ENCODE results near the gene POLL. TPM values are rescaled to one million over a fixed set of nuclear protein-coding genes. Genes with fewer than 3 reads are reported as not detected.
A peak's percentile ranks its signal among the peaks of the same experiment; 100 is the strongest.

POLL gene
- polyA plus RNA-seq, 1 donor (not counting 4 experiments of a cell fraction or from before 2014, with no cell fraction given): 11.9 TPM

GRCh38 chr10:101558204-101558603, 29.9 kb downstream of the POLL start:
- H3K9me1 ChIP-seq (ENCODE audit: control insufficient read depth, extremely low read depth, insufficient read depth, low read length): no peaks in the 10 kb centered on the region
- no peak overlapping the region for H3K9ac ChIP-seq (ENCODE audit: control insufficient read depth, extremely low read depth, insufficient read depth, low read length)
- TF ChIP-seq EZH2 (IDR thresholded peaks at IDR 0.05; ENCODE audit: low read length) (no peak), CTCF (optimal IDR thresholded peaks at IDR 0.05 in 1 of 3, IDR thresholded peaks at IDR 0.05 in 1 of 3, conservative IDR thresholded peaks at IDR 0.05 in 1 of 3; ENCODE audit: extremely low read depth in 1 of 3, insufficient read depth in 2 of 3, low read length in 3 of 3) (no peak)
- no peaks in the 10 kb centered on the region for H3K79me2 ChIP-seq (ENCODE audit: control insufficient read depth, insufficient read depth, low read length)
- H3K4me2 ChIP-seq (ENCODE audit: control insufficient read depth, extremely low read depth, insufficient read depth, low read depth, low read length): peak overlapping the region; percentile 64
- H3K4me3 ChIP-seq (ENCODE audit: control insufficient read depth in 2 of 3, extremely low read depth in 1 of 3, insufficient read depth in 2 of 3, low read depth in 1 of 3, low read length in 3 of 3): no peak overlapping the region
- peaks cover 0 to 2% of the 10 kb centered on the region in 2 experiments for H3K36me3 ChIP-seq (ENCODE audit: control insufficient read depth in 2 of 2, extremely low read depth in 1 of 2, insufficient read depth in 2 of 2, low read length in 2 of 2)
- H3K27ac ChIP-seq (ENCODE audit: control insufficient read depth, insufficient read depth, low read length): peak overlapping the region; percentile 37
- peak overlapping the region; percentile 73 for H2AFZ ChIP-seq (ENCODE audit: control insufficient read depth, low read length)
- H3K27me3 ChIP-seq (ENCODE audit: control insufficient read depth, extremely low read depth, insufficient read depth, low read length): no peaks in the 10 kb centered on the region
- dilution Hi-C loops (cut with MboI; ENCODE audit: extremely low pct_ligation_motif_present, low sequenced_read_pairs): no loop called here
- peaks cover 14% of the 10 kb centered on the region for H3K4me1 ChIP-seq (ENCODE audit: control insufficient read depth, extremely low read depth, insufficient read depth, low read length)
- H3K9me3 ChIP-seq (ENCODE audit: control insufficient read depth, low read depth, low read length): no peaks in the 10 kb centered on the region
- peak; percentile 99 for FAIRE-seq
- no peaks in the 10 kb centered on the region for H4K20me1 ChIP-seq (ENCODE audit: control insufficient read depth, extremely low read depth, insufficient read depth, low read length)
- DNase-seq (ENCODE audit: low read depth, low spot score): peak; percentile 81

GRCh38 chr10:101557541-101557940, 30.5 kb downstream of the POLL start:
- H4K20me1 ChIP-seq (ENCODE audit: control insufficient read depth, extremely low read depth, insufficient read depth, low read length): no peaks in the 10 kb centered on the region
- no peak overlapping the region for H3K4me3 ChIP-seq (ENCODE audit: control insufficient read depth in 2 of 3, extremely low read depth in 1 of 3, insufficient read depth in 2 of 3, low read depth in 1 of 3, low read length in 3 of 3)
- H3K9ac ChIP-seq (ENCODE audit: control insufficient read depth, extremely low read depth, insufficient read depth, low read length): no peak overlapping the region
- no peak for TF ChIP-seq CTCF (optimal IDR thresholded peaks at IDR 0.05 in 1 of 3, IDR thresholded peaks at IDR 0.05 in 1 of 3, conservative IDR thresholded peaks at IDR 0.05 in 1 of 3; ENCODE audit: extremely low read depth in 1 of 3, insufficient read depth in 2 of 3, low read length in 3 of 3)
- TF ChIP-seq EZH2 (IDR thresholded peaks at IDR 0.05; ENCODE audit: low read length): no peak
- H3K4me1 ChIP-seq (ENCODE audit: control insufficient read depth, extremely low read depth, insufficient read depth, low read length): peaks cover 14% of the 10 kb centered on the region
- H3K36me3 ChIP-seq (ENCODE audit: control insufficient read depth in 2 of 2, extremely low read depth in 1 of 2, insufficient read depth in 2 of 2, low read length in 2 of 2): peaks cover 0 to 4% of the 10 kb centered on the region in 2 experiments
- H3K9me1 ChIP-seq (ENCODE audit: control insufficient read depth, extremely low read depth, insufficient read depth, low read length): no peaks in the 10 kb centered on the region
- peak overlapping the region; percentile 64 for H3K4me2 ChIP-seq (ENCODE audit: control insufficient read depth, extremely low read depth, insufficient read depth, low read depth, low read length)
- no peak overlapping the region for H2AFZ ChIP-seq (ENCODE audit: control insufficient read depth, low read length)
- H3K9me3 ChIP-seq (ENCODE audit: control insufficient read depth, low read depth, low read length): no peaks in the 10 kb centered on the region
- dilution Hi-C loops (cut with MboI; ENCODE audit: extremely low pct_ligation_motif_present, low sequenced_read_pairs): no loop called here
- FAIRE-seq (peak; percentile 13), DNase-seq (ENCODE audit: low read depth, low spot score) (no peak)
- no peaks in the 10 kb centered on the region for H3K79me2 ChIP-seq (ENCODE audit: control insufficient read depth, insufficient read depth, low read length)
- no peak overlapping the region for H3K27ac ChIP-seq (ENCODE audit: control insufficient read depth, insufficient read depth, low read length)
- H3K27me3 ChIP-seq (ENCODE audit: control insufficient read depth, extremely low read depth, insufficient read depth, low read length): no peaks in the 10 kb centered on the region

All from keratinocyte (primary cell).